Measurements from ENCODE around the gene IRS2. TPM values are rescaled to one million over a fixed set of nuclear protein-coding genes. Genes with fewer than 3 reads are reported as not detected.

IRS2 gene
- total RNA-seq, 1 experiment from 2014 or later, result 2.2 TPM

DNA sequence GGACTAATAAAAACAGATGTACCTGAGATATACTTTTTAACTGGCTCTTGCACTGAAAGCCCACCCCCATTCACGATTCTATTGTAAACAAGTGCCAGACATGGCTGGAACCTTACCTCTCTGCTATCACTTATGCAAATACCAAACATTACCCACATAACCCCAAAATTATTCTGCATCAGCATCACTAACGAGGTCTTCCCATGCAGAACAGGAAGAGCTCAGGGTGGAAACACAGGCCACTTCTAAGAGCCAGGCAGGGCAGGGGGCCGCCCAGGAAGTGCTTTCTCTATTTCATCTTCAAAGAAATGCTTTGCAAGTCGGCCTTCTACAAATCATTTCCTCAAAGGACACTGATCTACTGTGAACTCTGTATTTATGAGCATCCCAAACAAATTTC is 7.3 kb downstream of the IRS2 start:
- H3K4me3 ChIP-seq, result no peak overlapping the region
- no peak overlapping the region for H3K27ac ChIP-seq
- H3K9me3 ChIP-seq (replicated peaks), result no peaks in the 10 kb centered on the region
- H3K4me1 ChIP-seq, result no peaks in the 10 kb centered on the region
- no peak for DNase-seq
- H3K36me3 ChIP-seq, result no peaks in the 10 kb centered on the region
- no peaks in the 10 kb centered on the region for H3K27me3 ChIP-seq

DNA sequence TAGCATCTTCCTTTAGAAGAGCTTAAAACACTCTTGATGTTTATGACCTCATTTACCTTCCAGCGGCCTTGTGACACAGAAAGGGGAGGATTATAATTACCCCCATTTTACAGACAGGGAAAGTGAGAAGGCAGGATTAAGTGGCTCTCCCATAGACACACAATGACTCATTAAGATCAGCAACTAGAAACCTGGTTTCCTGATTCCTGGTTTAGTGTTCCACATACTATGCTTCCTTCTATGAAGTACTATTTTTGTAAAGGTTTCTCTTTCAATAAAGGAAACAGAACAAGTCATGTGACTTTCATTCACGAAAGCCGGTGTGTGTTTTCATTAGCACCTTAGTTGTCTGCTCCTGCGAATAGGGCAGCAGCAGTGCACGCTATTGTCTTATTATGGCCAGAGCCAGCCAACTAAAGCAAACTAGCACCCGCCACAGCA is 8.3 kb downstream of the IRS2 start:
- Histone ChIP-seq H3K36me3 (no peaks in the 10 kb centered on the region), H3K27me3 (no peaks in the 10 kb centered on the region), H3K4me3 (no peak overlapping the region), H3K9me3 (replicated peaks) (no peaks in the 10 kb centered on the region), H3K4me1 (no peaks in the 10 kb centered on the region), H3K27ac (no peak overlapping the region)
- peak in 1 of 2 experiments; percentile 11 for DNase-seq

DNA sequence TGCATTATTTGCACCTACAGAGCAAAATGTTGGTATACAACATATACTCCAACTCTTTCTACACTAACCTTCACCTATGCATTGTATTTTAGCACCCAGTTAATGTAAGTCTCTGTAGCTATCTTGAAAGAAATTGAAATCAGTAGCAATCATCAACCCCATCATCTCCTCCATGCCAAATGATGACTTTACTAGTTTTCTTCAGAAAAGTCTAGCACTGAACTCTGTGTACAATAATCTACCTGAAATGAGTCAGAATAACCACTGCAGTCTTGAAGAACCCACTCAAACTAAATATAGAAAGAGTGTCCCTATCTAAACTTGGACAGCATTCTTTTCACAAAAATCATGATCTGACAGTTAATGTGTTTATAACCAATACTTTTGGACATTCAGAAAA is 9.8 kb downstream of the IRS2 start:
- DNase-seq, result no peak
- Histone ChIP-seq H3K27ac (no peak overlapping the region), H3K4me1 (no peaks in the 10 kb centered on the region), H3K36me3 (no peaks in the 10 kb centered on the region), H3K4me3 (no peak overlapping the region), H3K9me3 (replicated peaks) (no peaks in the 10 kb centered on the region), H3K27me3 (no peaks in the 10 kb centered on the region)

DNA sequence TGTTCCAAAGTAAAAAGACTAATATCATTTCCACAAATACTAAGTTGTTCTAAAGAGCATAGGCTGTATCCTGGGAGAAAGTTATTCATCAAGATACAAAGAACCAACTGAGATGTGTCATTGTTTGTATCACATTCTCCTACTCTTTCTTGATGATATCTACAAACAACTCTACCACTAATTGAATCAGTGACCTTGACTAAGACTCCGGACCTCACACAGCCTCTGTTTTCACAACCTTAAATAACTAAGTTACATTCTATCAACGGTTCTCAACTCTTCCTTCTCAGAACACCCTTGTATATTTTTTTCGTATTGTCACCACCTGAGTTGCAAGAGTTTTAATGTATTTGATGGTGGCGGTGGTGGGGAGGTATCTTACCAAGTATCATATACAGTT is 12.6 kb downstream of the IRS2 start:
- Histone ChIP-seq H3K9me3 (replicated peaks) (no peaks in the 10 kb centered on the region), H3K27me3 (no peaks in the 10 kb centered on the region), H3K4me3 (no peak overlapping the region), H3K36me3 (no peaks in the 10 kb centered on the region), H3K4me1 (no peaks in the 10 kb centered on the region), H3K27ac (no peak overlapping the region)
- no peak for DNase-seq

DNA sequence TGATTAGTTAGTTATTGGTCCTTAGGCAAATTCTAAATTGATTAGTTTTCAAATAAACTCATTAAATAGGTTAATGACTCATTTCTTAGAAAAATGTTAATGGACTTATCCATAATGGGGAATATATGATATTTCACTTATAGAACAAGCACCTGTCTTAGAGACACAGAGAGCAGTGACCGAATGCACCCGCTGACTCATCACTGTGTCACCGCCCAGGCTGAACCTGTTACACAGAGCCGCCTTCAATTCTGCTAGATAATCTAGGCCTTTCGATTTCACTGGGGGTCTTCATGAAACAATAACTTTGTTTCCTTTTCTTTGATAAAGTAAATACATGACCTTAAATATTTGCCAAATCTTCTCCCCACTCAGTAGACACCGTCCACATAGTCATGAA is 13.1 kb downstream of the IRS2 start:
- Histone ChIP-seq H3K4me1 (no peaks in the 10 kb centered on the region), H3K9me3 (replicated peaks) (no peaks in the 10 kb centered on the region), H3K36me3 (no peaks in the 10 kb centered on the region)

DNA sequence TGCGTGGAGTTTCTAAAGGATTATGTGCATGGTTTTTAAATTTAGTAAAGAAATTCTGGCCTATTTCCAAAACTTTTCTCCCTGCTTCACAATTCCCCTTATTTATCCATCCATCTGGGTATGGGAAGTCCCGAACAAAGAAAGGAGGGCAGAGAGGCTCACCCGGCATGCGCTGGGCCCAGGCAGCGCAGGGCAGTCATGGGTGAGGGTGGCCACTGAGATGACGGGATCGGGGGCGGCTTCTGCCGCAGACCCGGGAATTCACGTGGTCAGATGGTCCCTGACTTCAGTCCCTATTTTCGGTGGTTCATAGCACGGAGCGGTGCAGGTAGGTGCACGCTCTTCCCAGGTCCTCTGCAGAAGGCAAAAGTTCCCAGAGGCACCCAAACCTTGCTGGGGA is 14.5 kb downstream of the IRS2 start:
- Histone ChIP-seq H3K27me3 (no peaks in the 10 kb centered on the region), H3K27ac (no peak overlapping the region), H3K9me3 (replicated peaks) (no peaks in the 10 kb centered on the region), H3K4me3 (no peak overlapping the region), H3K4me1 (no peaks in the 10 kb centered on the region), H3K36me3 (no peaks in the 10 kb centered on the region)
- DNase-seq, result no peak

More for the DNA sequence above, 13.1 kb downstream of the IRS2 start:
- Histone ChIP-seq H3K27ac (no peak overlapping the region), H3K4me3 (no peak overlapping the region), H3K27me3 (no peaks in the 10 kb centered on the region)
- no peak for DNase-seq

DNA sequence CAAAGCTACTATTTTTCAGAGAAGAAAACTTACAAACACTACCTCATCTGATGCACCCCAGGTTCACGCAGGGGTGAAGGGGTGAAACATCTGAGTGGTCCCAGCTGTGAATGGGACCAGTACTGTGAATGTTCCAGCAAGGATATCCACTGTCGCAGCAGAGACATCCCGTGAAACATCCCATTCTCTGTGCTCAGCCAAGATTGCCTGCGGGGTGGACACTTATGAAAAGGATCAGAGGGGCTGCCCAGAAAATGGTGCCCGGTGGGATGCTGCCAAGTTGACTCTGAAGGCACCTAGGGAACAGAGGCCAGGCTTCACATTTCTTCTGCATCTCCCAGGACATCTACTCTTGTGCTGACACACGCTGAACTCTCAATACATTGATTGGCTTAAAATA is 15.9 kb downstream of the IRS2 start:
- no peaks in the 10 kb centered on the region for H3K36me3 ChIP-seq

DNA sequence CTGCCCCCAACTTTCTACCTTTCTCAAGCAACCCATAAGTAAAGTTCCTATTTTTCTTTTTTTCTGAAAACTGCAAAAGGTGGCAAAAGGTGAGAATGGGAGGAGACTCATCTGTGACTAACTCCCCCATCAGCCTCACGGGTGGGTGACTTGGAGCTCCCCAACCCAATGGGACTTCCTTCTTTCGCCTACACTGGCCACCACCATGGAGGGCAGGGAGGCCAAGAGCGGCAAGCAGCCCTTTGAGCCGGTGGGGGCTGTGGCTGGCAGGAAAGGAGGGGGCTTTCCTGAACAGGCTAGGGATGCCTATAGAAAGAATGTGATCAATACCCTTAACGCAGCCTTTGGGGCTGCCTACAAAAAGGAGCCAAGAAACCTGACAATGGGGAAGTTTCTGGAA is 16.5 kb downstream of the IRS2 start:
- H3K36me3 ChIP-seq, result no peaks in the 10 kb centered on the region
- H3K4me3 ChIP-seq, result no peak overlapping the region
- no peaks in the 10 kb centered on the region for H3K27me3 ChIP-seq
- no peak for DNase-seq
- no peak overlapping the region for H3K27ac ChIP-seq
- no peaks in the 10 kb centered on the region for H3K9me3 ChIP-seq (replicated peaks)
- H3K4me1 ChIP-seq, result peaks cover under 1% of the 10 kb centered on the region; the same call in 1 of the 2 replicates

More for the DNA sequence above, 15.9 kb downstream of the IRS2 start:
- no peaks in the 10 kb centered on the region for H3K27me3 ChIP-seq
- H3K4me3 ChIP-seq, result no peak overlapping the region
- no peak for DNase-seq
- no peaks in the 10 kb centered on the region for H3K4me1 ChIP-seq
- no peaks in the 10 kb centered on the region for H3K9me3 ChIP-seq (replicated peaks)
- no peak overlapping the region for H3K27ac ChIP-seq

DNA sequence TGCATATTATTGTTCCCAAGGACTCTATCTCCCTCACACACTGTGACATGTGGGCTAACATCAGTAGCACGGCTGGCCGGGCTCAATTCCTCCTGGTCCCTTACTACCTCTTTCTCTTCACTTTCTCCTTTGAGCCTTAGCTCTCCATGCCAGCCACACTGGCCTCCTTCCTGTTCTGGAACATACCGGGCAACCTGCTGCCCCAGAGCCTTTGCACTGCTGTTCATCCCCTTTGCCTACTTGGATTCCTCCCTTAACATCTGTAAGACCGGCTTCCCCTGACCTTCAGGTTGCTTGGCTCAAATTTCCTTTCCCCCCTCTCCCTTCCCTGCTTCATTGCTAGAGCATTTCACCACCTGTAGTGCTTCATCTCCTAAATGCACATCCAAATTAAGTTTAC is 17.1 kb downstream of the IRS2 start:
- Histone ChIP-seq H3K9me3 (replicated peaks) (no peaks in the 10 kb centered on the region), H3K4me1 (peaks cover 7% of the 10 kb centered on the region; the same call in 1 of the 2 replicates), H3K27me3 (no peaks in the 10 kb centered on the region), H3K4me3 (no peak overlapping the region), H3K27ac (no peak overlapping the region), H3K36me3 (no peaks in the 10 kb centered on the region)
- no peak for DNase-seq

DNA sequence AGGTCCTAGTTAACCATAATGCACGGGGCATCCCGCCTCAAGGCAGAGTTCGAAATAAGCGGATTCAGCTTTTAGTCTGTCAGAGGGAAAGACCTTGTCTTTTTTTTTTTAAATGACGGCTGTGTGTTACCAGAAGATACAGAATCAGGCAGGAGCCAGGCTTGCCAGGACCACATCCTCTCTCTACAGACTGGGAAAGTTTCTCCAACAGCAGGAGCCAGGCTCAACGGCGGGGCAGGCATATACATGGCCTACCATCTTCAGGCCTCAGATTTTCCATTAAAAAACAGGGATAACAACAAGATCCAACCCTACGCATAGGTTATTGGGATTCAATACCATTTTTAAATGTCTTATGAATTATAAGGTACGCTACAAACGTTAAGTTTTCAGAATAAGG is 17.8 kb downstream of the IRS2 start:
- no peaks in the 10 kb centered on the region for H3K9me3 ChIP-seq (replicated peaks)
- H3K36me3 ChIP-seq, result no peaks in the 10 kb centered on the region
- peaks cover 7% of the 10 kb centered on the region; the same call in 1 of the 2 replicates for H3K4me1 ChIP-seq
- DNase-seq, result no peak
- H3K4me3 ChIP-seq, result no peak overlapping the region
- H3K27me3 ChIP-seq, result no peaks in the 10 kb centered on the region
- H3K27ac ChIP-seq, result no peak overlapping the region

DNA sequence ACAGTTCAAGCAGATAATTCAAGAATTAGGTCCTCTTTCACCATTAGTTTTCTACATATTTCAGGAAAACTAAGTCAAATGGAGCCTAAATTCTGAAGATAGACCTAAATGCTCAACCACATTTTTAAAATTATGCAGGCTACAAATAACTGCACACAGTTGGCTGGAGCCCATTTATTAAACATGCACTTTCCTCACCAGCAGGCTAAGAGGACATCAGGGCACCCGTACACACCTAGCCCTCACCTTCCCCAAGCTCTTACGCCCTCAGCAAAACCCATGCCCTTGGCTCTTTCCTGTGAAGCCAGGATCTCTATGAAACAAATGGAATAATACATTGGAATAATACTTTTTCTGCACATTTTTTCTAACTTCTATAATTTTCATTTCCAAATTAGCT is 18.2 kb downstream of the IRS2 start:
- H3K27ac ChIP-seq, result no peak overlapping the region

DNA sequence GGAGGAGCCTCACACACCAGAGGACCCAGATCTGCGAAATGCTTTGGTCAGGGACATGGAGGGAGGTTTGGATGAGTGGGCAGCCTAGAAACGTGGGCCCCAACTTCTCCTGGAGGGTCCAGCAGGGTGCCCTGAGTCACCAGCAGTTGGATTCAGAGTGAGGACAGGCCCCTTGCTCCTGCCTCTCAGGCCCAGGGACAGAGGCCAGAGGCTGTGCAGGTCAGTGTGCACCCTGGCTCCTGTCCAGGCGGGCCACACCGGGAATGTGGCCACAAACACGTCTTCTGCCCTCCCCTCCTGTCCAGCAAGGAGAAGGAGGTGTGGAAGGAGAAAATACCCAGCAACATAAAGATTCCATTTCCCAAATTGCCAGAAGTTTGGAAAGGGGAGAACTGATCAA is 19.4 kb downstream of the IRS2 start:
- Histone ChIP-seq H3K4me1 (peaks cover 7% of the 10 kb centered on the region; the same call in 1 of the 2 replicates), H3K27ac (no peak overlapping the region), H3K27me3 (no peaks in the 10 kb centered on the region), H3K9me3 (replicated peaks) (no peaks in the 10 kb centered on the region), H3K4me3 (no peak overlapping the region), H3K36me3 (no peaks in the 10 kb centered on the region; the same call in 1 of the 2 replicates)
- no peak for DNase-seq

More for the DNA sequence above, 18.2 kb downstream of the IRS2 start:
- H3K36me3 ChIP-seq, result no peaks in the 10 kb centered on the region; the same call in 1 of the 2 replicates
- no peak for DNase-seq
- no peaks in the 10 kb centered on the region for H3K27me3 ChIP-seq
- H3K9me3 ChIP-seq (replicated peaks), result no peaks in the 10 kb centered on the region
- H3K4me1 ChIP-seq, result peaks cover 7% of the 10 kb centered on the region; the same call in 1 of the 2 replicates
- H3K4me3 ChIP-seq, result no peak overlapping the region

DNA sequence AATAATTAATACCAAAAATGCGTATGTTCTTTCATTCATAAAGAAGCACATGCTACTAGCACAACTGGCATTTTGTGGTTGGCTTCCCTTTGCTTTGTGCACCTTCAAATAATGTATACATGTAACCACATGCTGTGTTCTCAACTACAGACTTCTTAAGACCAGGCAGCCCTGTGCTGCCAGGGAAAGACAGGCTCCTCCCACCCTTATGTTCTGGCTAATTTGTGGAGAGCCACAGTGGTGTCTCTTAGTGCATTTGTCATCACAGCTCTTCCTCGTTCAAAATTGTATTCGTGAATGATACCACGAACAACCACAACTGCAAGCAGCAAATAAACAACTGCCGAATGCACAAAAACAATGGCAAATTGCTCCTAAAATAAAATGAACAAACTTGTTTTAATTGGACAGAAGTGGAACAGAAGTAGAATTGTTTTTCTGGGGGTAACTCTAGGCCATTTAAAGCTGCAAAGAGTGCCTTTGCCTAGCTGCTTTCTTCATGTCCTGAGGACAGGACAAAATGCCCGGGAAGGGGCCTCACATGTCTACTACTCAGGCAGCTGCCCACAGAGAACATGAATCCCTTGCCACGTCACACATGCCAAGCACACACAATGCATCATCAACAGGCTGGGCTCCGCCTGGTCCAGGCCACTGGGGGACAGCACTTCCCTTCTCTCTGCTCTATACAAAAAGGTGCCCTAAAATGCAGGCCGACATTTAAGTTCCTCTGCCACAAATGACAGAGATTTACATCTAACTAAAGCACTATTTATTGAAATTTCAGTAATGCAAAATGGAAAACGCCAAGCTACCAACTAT is 21.7 kb downstream of the IRS2 start:
- peaks cover 7% of the 10 kb centered on the region; the same call in 1 of the 2 replicates for H3K4me1 ChIP-seq
- peak; percentile 36 to 52 for DNase-seq
- H3K9me3 ChIP-seq (replicated peaks), result no peaks in the 10 kb centered on the region
- H3K27me3 ChIP-seq, result no peaks in the 10 kb centered on the region
- peak overlapping the region; percentile 38 for H3K27ac ChIP-seq
- H3K36me3 ChIP-seq, result no peaks in the 10 kb centered on the region; the same call in 1 of the 2 replicates
- no peak overlapping the region; the same call in 1 of the 2 replicates for H3K4me3 ChIP-seq

DNA sequence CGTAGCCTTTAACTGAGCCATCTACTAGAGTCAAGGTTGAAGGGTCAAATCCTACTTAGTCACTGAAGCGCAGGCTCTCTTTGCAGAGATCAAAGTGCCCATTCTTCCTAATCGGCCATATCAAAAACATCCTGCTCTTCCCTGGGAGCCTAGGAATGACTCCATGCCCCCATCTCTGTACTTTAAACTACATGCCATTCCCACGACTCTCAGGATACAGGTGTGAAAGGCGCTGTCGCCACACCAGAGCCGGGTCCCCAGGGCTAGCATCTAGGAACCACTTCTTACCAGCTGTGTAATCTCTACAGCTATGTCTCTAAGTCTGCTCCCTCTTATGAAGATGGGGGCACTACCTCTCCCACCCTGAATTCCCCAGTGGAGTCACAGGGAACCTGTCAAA is 22.3 kb downstream of the IRS2 start:
- Histone ChIP-seq H3K4me1 (peaks cover 7% of the 10 kb centered on the region; the same call in 1 of the 2 replicates), H3K36me3 (no peaks in the 10 kb centered on the region; the same call in 1 of the 2 replicates)

DNA sequence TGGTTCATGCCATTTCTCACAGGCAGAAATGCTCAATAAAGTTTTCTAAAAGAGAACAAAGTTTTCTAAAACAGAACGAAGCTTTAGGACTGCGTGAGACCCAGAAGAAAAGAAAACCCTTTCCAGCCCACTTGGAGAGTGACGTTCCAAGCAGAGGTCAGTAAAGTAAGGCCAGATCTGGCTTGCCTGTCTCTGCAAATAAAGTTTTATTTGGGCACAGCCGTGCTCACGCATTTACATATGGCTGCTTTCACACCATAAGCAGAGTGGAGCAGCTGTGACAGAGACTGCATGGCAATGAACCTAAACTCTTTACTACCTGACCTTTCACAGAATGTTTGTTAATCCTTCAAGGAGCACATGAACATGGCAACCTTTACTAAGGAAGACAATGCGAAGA is 23.6 kb downstream of the IRS2 start:
- H3K4me1 ChIP-seq, result peaks cover 7% of the 10 kb centered on the region; the same call in 1 of the 2 replicates
- no peaks in the 10 kb centered on the region; the same call in 1 of the 2 replicates for H3K36me3 ChIP-seq
- H3K27me3 ChIP-seq, result no peaks in the 10 kb centered on the region
- no peak overlapping the region for H3K4me3 ChIP-seq
- no peak for DNase-seq
- no peak overlapping the region for H3K27ac ChIP-seq
- H3K9me3 ChIP-seq (replicated peaks), result no peaks in the 10 kb centered on the region

More for the DNA sequence above, 22.3 kb downstream of the IRS2 start:
- DNase-seq, result no peak
- Histone ChIP-seq H3K27me3 (no peaks in the 10 kb centered on the region), H3K9me3 (replicated peaks) (no peaks in the 10 kb centered on the region), H3K4me3 (no peak overlapping the region), H3K27ac (no peak overlapping the region)
